ENCODE measurements around the gene GAS2L2. TPM values are rescaled to one million over a fixed set of nuclear protein-coding genes. Genes with fewer than 3 reads are reported as not detected.

GAS2L2 gene
- total RNA-seq, 1 experiment from 2014 or later: not detected

GRCh38 chr17:35740997-35741931 is 11.8 kb downstream of the GAS2L2 start:
- TF ChIP-seq CTCF (conservative IDR thresholded peaks at IDR 0.05) (no peak), EZH2 (IDR thresholded peaks at IDR 0.05; ENCODE audit: low read depth) (no peak)
- no peaks in the 10 kb centered on the region for H3K36me3 ChIP-seq (ENCODE audit: low read depth)
- H3K27me3 ChIP-seq (ENCODE audit: insufficient read depth, low read depth): peaks cover 91% of the 10 kb centered on the region
- no peaks in the 10 kb centered on the region for H3K4me1 ChIP-seq (replicated peaks; ENCODE audit: insufficient read depth)
- DNase-seq: no peak
- ChIA-PET POLR2A (ENCODE audit: unreplicated experiment) (interaction anchor here (0.6 kb wide), 1 partner anchor 98 kb away, joined by 16 read pairs; no protein-coding TSS in a partner anchor), CTCF (no interaction called here)
- no peaks in the 10 kb centered on the region for H3K79me2 ChIP-seq (ENCODE audit: low read depth)
- no peaks in the 10 kb centered on the region for H3K9me3 ChIP-seq (ENCODE audit: insufficient read depth, low read depth)
- no peak overlapping the region for H3K4me2 ChIP-seq
- BruUV-seq (replicated peaks): no TSS peak
- H3K4me3 ChIP-seq: no peak overlapping the region
- no peak overlapping the region for H2AFZ ChIP-seq
- no peaks in the 10 kb centered on the region for H3K9me2 ChIP-seq (ENCODE audit: insufficient read depth)
- peaks cover 3% of the 10 kb centered on the region; the same call in 1 of the 2 replicates for H4K20me1 ChIP-seq (ENCODE audit: insufficient read depth)
- H3F3A ChIP-seq (ENCODE audit: insufficient read depth, low read depth): no peaks in the 10 kb centered on the region
- no peak overlapping the region for H3K27ac ChIP-seq
- intact Hi-C loops (cut with micrococcal nuclease; ENCODE audit: unreplicated experiment): loop anchor here (10.0 kb wide), 1 partner anchor 606 kb away; no protein-coding TSS in a partner anchor

- Histone ChIP-seq H4K20me1 (ENCODE audit: insufficient read depth) (peaks cover 3% of the 10 kb centered on the region; the same call in 1 of the 2 replicates), H3K4me3 (no peak overlapping the region), H3K27me3 (ENCODE audit: insufficient read depth, low read depth) (peaks cover 84% of the 10 kb centered on the region), H3F3A (ENCODE audit: insufficient read depth, low read depth) (no peaks in the 10 kb centered on the region), H3K79me2 (ENCODE audit: low read depth) (no peaks in the 10 kb centered on the region), H3K27ac (no peak overlapping the region), H2AFZ (no peak overlapping the region), H3K4me1 (replicated peaks; ENCODE audit: insufficient read depth) (no peaks in the 10 kb centered on the region), H3K9me3 (ENCODE audit: insufficient read depth, low read depth) (no peaks in the 10 kb centered on the region), H3K36me3 (ENCODE audit: low read depth) (no peaks in the 10 kb centered on the region), H3K9me2 (ENCODE audit: insufficient read depth) (no peaks in the 10 kb centered on the region), H3K4me2 (no peak overlapping the region)
- intact Hi-C loops (cut with micrococcal nuclease; ENCODE audit: unreplicated experiment): loop anchor here (10.0 kb wide), 1 partner anchor 605 kb away; no protein-coding TSS in a partner anchor
- ChIA-PET CTCF (no interaction called here), POLR2A (ENCODE audit: unreplicated experiment) (no interaction called here)
- no peak for DNase-seq
- no peak for TF ChIP-seq EZH2 (IDR thresholded peaks at IDR 0.05; ENCODE audit: low read depth)
- TF ChIP-seq CTCF (conservative IDR thresholded peaks at IDR 0.05): no peak
- BruUV-seq (replicated peaks): no TSS peak
Measured at GRCh38 chr17:35740216-35740615, 12.8 kb downstream of the GAS2L2 start.

DNA sequence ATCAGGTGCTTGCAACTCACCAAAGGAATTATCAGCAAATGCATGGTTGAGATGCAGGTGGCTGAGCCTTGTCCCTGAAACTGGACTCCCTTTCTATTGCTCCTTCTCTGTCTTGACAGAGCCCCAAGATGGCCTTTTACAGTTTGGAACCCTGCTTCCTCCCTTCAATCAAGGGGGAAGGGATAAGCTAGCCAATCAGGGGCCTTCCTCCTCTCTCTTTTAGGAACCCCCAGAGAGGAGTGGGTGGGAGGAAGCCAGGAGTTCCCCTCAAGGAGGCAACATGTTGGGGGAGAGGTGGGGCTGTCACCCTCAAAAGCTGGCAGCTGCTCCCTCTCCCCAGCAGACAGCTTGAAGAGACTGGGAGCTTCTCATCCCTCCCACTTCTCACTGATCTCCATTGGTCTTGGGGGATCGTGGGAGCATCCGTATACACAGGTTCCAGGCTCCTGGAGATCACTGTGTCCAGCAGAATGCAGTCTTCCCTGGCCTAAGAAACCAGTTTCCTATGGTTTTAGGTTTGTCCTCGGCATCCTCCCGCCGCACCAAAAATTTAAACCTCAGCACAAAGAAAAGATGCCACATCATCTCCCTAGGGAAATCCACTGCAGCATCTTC is 14.4 kb downstream of the GAS2L2 start:
- Histone ChIP-seq H3K36me3 (ENCODE audit: low read depth) (no peaks in the 10 kb centered on the region), H3K27ac (no peak overlapping the region), H3K27me3 (ENCODE audit: insufficient read depth, low read depth) (peaks cover 68% of the 10 kb centered on the region), H3K4me1 (replicated peaks; ENCODE audit: insufficient read depth) (no peaks in the 10 kb centered on the region), H3F3A (ENCODE audit: insufficient read depth, low read depth) (no peaks in the 10 kb centered on the region), H4K20me1 (ENCODE audit: insufficient read depth) (peaks cover 3% of the 10 kb centered on the region; the same call in 1 of the 2 replicates), H2AFZ (no peak overlapping the region), H3K4me2 (no peak overlapping the region), H3K79me2 (ENCODE audit: low read depth) (no peaks in the 10 kb centered on the region), H3K9me2 (ENCODE audit: insufficient read depth) (no peaks in the 10 kb centered on the region), H3K9me3 (ENCODE audit: insufficient read depth, low read depth) (no peaks in the 10 kb centered on the region), H3K4me3 (no peak overlapping the region)
- BruUV-seq (replicated peaks): no TSS peak
- CTCF ChIA-PET: no interaction called here
- TF ChIP-seq CTCF (conservative IDR thresholded peaks at IDR 0.05) (no peak), EZH2 (IDR thresholded peaks at IDR 0.05; ENCODE audit: low read depth) (no peak)
- POLR2A ChIA-PET (ENCODE audit: unreplicated experiment): no interaction called here
- intact Hi-C loops (cut with micrococcal nuclease; ENCODE audit: unreplicated experiment): no loop called here
- DNase-seq: no peak

Measured in PC-9 (cell line).